ENCODE data around the gene PDGFRB.

GRCh38 chr5:150154618-150155128 is 972 bp downstream of the PDGFRB start:
- TF ChIP-seq, protein P1, sequence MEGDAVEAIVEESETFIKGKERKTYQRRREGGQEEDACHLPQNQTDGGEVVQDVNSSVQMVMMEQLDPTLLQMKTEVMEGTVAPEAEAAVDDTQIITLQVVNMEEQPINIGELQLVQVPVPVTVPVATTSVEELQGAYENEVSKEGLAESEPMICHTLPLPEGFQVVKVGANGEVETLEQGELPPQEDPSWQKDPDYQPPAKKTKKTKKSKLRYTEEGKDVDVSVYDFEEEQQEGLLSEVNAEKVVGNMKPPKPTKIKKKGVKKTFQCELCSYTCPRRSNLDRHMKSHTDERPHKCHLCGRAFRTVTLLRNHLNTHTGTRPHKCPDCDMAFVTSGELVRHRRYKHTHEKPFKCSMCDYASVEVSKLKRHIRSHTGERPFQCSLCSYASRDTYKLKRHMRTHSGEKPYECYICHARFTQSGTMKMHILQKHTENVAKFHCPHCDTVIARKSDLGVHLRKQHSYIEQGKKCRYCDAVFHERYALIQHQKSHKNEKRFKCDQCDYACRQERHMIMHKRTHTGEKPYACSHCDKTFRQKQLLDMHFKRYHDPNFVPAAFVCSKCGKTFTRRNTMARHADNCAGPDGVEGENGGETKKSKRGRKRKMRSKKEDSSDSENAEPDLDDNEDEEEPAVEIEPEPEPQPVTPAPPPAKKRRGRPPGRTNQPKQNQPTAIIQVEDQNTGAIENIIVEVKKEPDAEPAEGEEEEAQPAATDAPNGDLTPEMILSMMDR (optimal IDR thresholded peaks at IDR 0.05 in 1 of 3, IDR thresholded peaks at IDR 0.05 in 1 of 3, conservative IDR thresholded peaks at IDR 0.05 in 1 of 3; ENCODE audit: extremely low read depth in 1 of 3, insufficient read depth in 2 of 3, low read length in 3 of 3), result no peak
- no peak for TF ChIP-seq EZH2 (IDR thresholded peaks at IDR 0.05; ENCODE audit: low read length)
